KOPT-K1 (cell line): Measurements from ENCODE around the gene LCN6.
"Not testable (repeated sequence)": the region's sequence is repeated elsewhere in the genome, so short reads cannot be mapped to it uniquely, and the experiment has no call there.

ENCODE experiments used
- H3K27ac ChIP-seq: fragments of 200-600 bp; sonication (generic); 2 replicates; pipeline ENCODE4 v1.5.1; 2016; ENCODE audit warnings: antibody characterized with exemption, mild to moderate bottlenecking, low read depth, low read length; ENCODE audit not compliant: poor library complexity, severe bottlenecking
- H3K36me3 ChIP-seq: fragments of 200-600 bp; sonication (generic); 2 replicates; pipeline ENCODE4 v1.5.1; 2017; ENCODE audit warnings: antibody characterized with exemption, mild to moderate bottlenecking, low read length, moderate library complexity; ENCODE audit not compliant: insufficient read depth
- H3K9me3 ChIP-seq: fragments of 200-600 bp; sonication (generic); 2 replicates; pipeline ENCODE4 v1.5.1; 2017; ENCODE audit warnings: antibody characterized with exemption, low read length, mild to moderate bottlenecking; ENCODE audit not compliant: insufficient read depth, poor library complexity, severe bottlenecking

LCN6 gene

DNA sequence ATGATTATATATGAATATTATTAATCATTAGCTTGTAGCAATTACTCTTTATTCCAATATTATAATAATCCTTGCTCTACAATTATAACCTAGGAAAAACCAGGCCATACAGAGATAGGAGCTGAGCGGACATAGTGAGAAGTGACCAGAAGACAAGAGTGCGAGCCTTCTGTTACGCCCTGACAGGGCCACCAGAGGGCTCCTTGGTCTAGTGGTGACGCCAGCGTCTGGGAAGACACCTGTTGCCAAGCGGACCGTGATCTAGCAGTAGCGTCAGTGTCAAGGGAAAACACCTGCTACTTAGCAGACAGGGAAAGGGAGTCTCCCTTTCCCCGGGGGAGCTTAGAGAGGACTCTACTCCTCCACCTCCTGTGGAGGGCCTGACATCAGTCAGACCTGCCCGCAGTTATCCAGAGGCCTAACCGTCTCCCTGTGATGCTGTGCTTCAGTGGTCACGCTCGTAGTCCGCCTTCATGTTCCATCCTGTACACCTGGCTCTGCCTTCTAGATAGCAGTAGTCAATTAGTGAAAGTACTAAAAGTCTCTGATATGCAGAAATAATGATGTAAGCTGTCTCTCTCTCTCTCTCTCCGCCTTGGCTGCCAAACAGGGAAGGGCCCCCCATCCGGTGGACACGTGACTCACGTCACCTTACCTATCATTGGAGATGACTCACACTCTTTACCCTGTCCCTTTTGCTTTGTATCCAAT lies 18.2 kb upstream of the LCN6 start:
- H3K27ac ChIP-seq, H3K9me3 ChIP-seq, H3K36me3 ChIP-seq: not testable (repeated sequence)

DNA sequence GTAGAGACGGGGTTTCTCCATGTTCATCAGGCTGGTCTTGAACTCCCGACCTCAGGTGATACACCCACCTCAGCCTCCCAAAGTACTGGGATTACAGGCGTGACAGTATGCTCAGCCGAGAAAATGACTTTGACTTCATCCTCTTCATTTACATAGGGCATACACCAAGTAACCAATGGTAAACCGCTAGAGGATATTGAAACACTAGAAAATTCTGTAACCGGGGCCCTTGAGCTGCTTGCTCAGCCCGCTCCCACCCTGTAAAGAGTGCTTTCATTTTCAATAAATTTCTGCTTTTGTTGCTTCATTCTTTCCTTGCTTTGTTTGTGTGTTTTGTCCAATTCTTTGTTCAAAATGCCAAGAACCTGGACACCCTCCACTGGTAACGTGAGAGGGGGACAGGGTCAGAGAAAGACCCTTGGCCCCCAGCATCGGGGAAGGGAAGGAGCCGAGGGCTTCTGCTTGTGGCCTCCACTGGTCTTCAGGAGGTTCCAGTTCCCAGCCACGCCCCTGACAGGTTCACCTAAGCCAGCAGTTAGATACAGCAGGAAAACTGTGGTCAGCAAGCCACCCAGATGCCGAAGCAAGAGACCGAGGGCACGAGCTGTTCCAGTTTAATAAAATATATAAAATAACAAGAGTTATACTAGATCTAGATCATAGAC lies 17.6 kb upstream of the LCN6 start:
- not testable (repeated sequence) for H3K27ac ChIP-seq, H3K36me3 ChIP-seq, H3K9me3 ChIP-seq

DNA sequence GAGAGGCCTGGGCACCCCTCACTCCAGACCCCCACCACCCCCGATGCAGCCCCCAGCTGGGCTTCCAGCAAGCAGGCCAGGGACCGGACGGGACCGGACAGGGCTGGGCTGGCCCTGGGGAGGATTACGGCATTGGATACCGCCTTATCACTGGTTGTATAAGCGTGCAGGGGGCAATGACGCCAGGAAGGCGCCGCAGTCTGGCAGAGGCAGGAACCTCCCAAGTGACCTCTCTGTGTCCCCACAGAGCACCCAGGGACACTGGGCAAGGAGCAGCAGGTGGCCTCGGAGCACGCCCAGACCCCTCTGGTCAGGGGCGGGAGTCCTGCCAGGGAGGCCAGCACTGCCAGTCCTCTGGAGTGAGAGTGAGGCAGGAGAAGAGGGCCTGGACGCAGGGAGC lies 16.7 kb upstream of the LCN6 start:
- H3K9me3 ChIP-seq: no peaks in the 10 kb centered on the region
- no peaks in the 10 kb centered on the region for H3K36me3 ChIP-seq
- no peak overlapping the region for H3K27ac ChIP-seq

DNA sequence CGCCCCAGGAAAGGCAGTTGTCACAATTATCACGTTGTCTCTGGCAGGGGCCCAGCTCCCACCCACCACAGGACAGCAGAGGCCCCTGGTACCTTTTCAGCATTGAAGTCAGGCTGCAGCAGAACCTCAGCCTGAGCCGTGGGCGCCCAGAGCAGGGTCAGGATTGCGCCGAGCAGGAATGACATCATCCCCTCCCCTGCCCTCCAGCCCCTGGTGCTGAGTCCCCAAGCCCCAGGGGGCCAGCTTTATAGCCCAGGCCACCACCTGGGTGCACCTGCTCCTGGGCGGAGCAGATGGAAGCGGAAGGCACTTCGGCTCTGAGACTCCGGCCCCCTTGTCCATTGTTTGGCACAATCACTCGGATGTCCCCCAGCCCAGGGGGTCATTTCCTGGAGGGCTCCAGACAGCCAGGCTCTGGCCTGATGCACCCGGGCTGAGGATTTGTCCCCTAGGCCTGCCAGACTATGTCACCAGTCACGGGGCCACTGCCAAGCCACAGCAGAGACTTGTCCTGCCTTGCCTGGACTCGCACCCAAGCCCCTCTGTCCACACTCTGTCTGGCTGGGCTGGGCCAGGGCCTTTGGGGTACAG lies 16.1 kb upstream of the LCN6 start, which contains the start of gene LCN15:
LCN15 (minus strand) TSS at position 218 of the 591 bp plus-strand sequence; CDS start at position 188, 30 bp downstream.
- H3K9me3 ChIP-seq: no peaks in the 10 kb centered on the region
- no peak within 1 kb of the TSS for H3K27ac ChIP-seq
- no peaks in the 10 kb centered on the region for H3K36me3 ChIP-seq

DNA sequence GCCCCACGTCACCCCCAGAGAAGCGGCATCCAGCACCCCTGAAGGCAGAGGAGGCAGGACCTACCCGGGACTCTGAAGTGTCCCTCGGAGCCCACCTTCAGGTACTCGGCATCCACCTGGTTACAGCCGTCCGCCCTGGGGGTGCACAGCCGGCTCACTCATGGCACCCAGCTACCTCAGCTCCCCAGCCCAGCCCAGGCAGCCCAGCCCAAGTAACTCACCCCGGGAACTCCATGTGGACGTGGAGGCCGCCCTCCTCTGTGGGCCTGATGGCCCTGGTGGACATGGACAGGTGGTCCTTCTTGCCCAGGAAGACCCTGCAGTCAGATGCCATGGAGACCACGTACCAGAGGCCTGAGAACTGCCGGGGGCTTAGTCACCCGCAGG lies 15.3 kb upstream of the LCN6 start:
- no peaks in the 10 kb centered on the region for H3K36me3 ChIP-seq
- H3K9me3 ChIP-seq: no peaks in the 10 kb centered on the region
- H3K27ac ChIP-seq: no peak overlapping the region

DNA sequence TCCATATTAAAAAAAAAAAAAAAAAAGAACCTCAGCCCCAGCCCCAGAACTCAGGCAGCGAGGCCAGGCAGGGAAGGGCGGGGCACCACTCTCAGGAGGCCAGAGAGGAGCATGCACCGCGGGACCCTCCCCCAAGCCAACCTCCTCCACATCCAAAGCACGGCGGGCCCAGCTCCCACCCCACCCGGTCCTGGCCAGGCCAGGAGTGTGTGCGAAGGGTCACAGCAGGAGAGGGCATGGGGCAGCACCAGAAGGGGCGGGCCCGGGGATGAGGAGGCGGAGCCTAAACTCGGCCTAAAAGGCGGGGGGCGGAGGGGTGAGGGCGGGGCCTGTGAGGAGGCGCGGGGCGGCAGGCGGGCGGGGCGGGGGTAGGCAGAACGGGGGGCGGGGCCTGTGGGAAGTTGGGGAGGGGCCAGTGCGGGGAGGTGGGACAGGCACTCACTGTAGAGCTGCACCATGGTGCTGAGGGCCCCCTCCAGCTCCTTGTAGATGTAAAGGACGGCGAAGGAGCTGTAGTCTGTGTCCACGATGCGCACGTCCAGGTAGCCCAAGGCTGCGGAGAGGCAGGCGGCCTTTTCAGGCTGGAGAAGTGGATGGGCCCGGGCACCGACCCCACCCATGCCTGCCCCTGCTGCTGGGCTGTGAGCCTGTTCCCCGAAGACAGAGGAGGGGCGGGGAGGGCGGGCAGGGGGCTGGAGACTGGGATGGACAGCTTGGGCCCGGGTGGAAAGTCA lies 14.8 kb upstream of the LCN6 start:
- H3K36me3 ChIP-seq: no peaks in the 10 kb centered on the region
- no peak overlapping the region for H3K27ac ChIP-seq
- H3K9me3 ChIP-seq: no peaks in the 10 kb centered on the region

DNA sequence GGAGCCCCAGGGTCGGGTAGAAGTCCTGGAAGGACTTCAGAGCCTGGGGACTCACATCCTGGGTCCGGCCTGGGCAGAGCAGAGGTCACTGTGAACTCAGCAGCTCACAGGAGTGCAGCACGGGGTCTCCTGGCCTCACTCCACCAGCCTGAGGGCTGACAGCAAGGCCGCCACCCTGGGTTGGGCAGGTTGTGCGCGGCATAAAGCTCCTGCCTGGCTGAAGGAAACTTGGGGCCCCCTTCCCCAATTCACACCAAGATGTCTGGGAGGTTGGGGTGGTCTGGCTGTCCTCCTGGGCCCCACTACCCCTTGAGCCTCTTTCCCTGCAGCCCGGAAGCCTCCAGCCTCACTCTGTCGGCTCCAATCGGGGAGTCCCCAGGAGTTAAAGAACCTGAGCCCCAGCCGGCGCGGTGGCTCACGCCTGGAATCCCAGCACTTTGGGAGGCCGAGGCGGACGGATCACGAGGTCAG lies 13.9 kb upstream of the LCN6 start:
- Histone ChIP-seq H3K36me3 (no peaks in the 10 kb centered on the region), H3K27ac (no peak overlapping the region), H3K9me3 (no peaks in the 10 kb centered on the region)

DNA sequence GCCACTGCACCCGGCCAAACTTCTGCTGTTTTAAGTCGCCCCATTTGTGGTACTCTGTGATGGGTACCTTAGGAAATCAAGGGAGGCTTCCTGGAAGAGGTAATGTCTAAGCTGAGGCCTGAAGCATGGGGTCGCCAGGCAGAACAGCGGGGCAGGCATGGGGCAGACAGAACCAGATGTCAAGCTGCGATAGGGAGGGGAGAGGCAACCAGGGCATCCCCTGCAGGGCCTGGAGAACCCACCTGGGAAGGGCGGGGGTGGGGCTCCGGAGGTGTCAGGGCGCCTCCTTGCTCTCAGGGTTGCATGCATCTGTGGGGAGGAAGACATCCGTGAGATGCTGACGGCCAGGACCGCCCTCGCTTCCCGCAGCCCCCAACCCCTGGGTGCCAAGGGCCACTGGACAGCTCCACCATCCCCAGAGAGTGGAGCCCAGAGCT lies 13.2 kb upstream of the LCN6 start:
- Histone ChIP-seq H3K9me3 (no peaks in the 10 kb centered on the region), H3K36me3 (no peaks in the 10 kb centered on the region), H3K27ac (no peak overlapping the region)

DNA sequence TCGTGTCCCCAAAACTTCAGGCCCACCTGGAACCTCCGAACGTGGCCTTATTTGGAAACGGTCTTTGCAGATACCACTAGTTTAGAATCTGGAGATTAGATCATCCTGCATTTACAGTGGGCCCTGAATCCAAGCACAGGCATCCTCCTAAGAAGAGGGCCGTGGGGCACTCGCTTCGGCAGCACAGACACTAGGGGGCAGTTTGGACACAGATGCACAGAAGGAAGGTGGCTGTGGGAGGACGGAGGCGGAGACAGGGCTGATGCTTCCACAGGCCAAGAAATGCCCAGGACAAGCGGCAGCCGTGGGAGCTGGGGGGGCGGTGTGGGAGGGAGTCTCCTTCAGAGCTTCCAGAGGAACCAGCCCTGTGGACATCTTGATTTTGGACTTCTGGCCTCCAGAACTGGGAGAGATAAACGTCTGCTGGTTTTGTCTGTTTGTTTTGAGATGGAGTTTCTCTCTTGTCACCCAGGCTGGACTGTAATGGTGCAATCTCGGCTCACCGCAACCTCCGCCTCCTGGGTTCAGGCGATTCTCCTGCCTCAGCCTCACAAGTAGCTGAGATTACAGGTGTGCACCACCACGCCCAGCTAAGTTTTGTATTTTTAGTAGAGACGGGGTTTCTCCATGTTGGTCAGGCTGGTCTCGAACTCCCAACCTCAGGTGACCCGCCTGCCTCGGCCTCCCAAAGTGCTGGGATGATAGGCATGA lies 12.7 kb upstream of the LCN6 start:
- H3K27ac ChIP-seq, H3K36me3 ChIP-seq, H3K9me3 ChIP-seq: not testable (repeated sequence)

DNA sequence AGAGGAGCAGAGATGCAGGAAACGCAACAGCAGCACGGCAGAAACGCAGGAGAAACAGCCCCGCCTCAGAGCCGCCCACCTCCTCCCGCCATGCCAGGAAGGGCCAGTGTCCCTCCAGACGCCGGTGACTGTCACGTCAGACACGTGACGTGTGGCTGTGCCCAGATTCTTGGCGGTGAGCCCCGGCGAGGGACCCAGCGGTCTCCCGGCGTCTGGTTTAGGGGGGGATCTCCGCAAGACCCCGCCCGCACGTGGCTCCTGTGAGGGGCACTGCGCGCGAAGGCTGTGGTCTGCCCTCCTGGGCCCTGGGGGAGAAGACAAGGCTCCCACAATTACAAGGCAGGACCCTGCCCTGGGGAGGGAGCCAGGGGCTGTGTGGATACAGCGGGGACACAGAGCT lies 12.1 kb upstream of the LCN6 start:
- Histone ChIP-seq H3K36me3 (no peaks in the 10 kb centered on the region), H3K9me3 (no peaks in the 10 kb centered on the region), H3K27ac (no peak overlapping the region)

DNA sequence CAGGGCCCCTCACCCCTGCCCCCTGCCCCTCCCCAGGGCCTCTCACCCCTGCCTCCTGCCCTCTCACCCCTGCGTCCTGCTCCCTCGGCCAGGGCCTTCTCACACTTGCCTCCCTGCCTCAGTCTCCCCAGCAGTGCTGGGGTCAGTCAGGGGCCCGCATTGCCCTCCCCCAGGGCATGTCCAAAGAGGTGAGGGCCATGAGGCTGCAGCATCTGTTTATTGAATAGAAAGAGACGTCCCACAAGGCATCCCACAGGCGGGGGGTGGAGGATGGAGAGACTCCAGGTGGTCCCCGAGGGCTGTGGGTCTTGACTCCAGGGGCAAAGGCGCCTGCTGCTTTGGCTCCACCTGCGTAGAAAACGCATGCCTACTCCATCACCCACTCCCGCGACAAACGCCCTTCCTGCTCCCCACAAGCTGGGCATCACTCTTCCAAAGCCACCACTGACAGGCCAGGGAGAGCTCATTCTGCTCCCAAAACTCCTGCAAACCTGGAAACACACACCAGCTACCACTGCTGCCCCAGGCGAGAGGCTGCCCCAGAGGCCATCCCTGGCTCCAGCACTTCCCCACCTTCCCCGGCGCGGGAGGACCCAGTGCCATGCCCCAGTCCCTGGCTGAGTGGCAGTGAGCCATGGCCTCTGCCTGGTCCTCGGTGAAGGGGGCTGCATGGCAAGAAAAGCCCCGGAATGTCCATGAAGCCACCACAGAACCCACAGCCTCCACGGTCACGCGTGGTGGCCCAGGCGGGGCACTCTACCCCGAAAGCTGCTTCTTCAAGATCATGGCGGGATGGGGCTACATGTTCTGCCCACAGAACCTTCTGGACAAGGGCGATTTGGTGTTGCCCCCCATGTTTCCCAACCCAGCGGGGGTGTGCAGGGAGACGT lies 11.4 kb upstream of the LCN6 start:
- no peak overlapping the region for H3K27ac ChIP-seq
- no peaks in the 10 kb centered on the region for H3K36me3 ChIP-seq
- H3K9me3 ChIP-seq: no peaks in the 10 kb centered on the region

DNA sequence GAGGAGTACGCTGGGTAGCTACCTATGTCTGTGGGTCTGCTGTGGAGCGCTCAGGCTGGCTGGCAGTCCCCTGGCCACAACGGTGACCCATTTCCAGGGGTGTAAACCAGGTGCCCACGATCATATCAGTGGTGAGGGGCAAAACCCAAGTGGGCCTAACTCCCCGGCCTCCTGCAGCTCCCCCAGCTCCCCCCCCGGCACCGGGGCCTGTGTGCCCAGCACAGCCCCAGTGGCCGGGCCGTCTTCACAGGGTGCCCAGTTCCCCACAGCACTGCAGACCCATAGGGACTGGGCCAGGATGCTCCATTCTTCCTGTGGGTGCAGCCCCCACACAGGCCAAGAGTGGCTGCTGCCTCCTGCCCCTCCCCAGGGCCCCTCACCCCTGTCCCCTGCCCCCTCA lies 10.7 kb upstream of the LCN6 start:
- Histone ChIP-seq H3K36me3 (no peaks in the 10 kb centered on the region), H3K27ac (no peak overlapping the region)

DNA sequence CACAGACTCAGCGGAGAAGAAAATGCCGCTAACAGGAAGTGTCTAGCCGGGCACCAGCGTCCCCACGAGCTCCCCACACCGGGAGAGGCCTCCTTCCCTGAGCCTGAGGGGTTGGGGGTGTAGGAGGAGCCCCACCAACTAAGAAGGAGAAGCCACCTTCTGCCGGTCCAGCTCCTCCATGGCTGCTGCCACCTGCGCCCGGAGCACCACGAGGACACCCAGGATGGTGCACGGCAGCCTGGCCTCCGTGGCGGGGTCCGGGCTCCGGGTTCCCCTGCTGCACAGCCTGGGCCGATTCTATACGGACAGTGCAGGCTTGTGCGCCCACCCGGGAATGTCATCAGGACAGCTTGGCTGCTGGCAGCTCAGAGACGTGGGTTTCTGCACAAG lies 9.4 kb upstream of the LCN6 start:
- H3K27ac ChIP-seq: no peak overlapping the region
- H3K36me3 ChIP-seq: no peaks in the 10 kb centered on the region
- H3K9me3 ChIP-seq: peaks cover 4% of the 10 kb centered on the region

More for the DNA sequence above, 10.7 kb upstream of the LCN6 start:
- H3K9me3 ChIP-seq: no peaks in the 10 kb centered on the region

DNA sequence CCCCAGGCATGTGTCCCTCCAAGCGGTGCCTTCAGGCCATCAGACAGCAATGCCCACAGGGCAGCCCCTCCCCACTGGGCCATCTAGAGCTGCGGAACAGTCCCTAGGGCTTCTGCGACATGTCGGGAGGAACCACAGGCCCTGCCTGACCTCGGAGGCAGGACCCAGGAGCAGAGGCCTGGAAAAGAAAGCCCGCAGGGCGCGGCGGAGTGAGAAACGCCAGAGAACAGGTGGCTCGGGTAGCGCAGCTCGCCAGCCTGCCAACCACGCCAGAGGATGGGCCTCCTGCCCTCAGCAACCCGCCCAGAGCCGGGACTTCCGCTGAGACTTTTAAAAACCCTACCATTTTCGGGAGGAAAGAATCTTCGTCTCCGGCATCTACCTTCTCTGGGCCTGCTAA lies 9.0 kb upstream of the LCN6 start:
- Histone ChIP-seq H3K27ac (no peak overlapping the region), H3K9me3 (peaks cover 8% of the 10 kb centered on the region), H3K36me3 (no peaks in the 10 kb centered on the region)
